H9 (cell line): ENCODE measurements around the gene USP21. TPM values are rescaled to one million over a fixed set of nuclear protein-coding genes. Genes with fewer than 3 reads are reported as not detected.

ENCODE experiments used
- DNase-seq: peaks from one replicate; pipeline ENCODE4 v3.0.0-alpha.2; 2017
- H2AFZ ChIP-seq: one replicate; pipeline ENCODE4 v1.6.1; 2013; ENCODE audit warnings: mild to moderate bottlenecking, low read length, control low read depth, moderate library complexity
- H2AK5ac ChIP-seq: 2 replicates; pipeline ENCODE4 v1.6.1; 2013; ENCODE audit warnings: low read length, control low read depth, mixed read lengths; ENCODE audit not compliant: insufficient read length
- H2BK120ac ChIP-seq: one replicate; pipeline ENCODE4 v1.6.1; 2013; ENCODE audit warnings: low read depth, mild to moderate bottlenecking, low read length, control low read depth, inconsistent platforms; ENCODE audit not compliant: poor library complexity, severe bottlenecking
- H2BK12ac ChIP-seq: 2 replicates; pipeline ENCODE4 v1.6.1; 2013; ENCODE audit warnings: low read length, control low read depth, mixed read lengths, low read depth; ENCODE audit not compliant: insufficient read length
- H2BK15ac ChIP-seq: 2 replicates; pipeline ENCODE4 v1.6.1; 2013; ENCODE audit warnings: low read depth, low read length, control low read depth
- H2BK20ac ChIP-seq: one replicate; pipeline ENCODE4 v1.6.1; 2013; ENCODE audit warnings: low read depth, mild to moderate bottlenecking, low read length, control low read depth, inconsistent platforms; ENCODE audit not compliant: poor library complexity, severe bottlenecking
- H2BK5ac ChIP-seq: 2 replicates; pipeline ENCODE4 v1.6.1; 2013; ENCODE audit warnings: low read length, control low read depth, mixed read lengths; ENCODE audit not compliant: insufficient read length
- H3K14ac ChIP-seq: 2 replicates; pipeline ENCODE4 v1.6.1; 2013; ENCODE audit warnings: low read length, control low read depth; ENCODE audit not compliant: insufficient read depth
- H3K18ac ChIP-seq: 2 replicates; pipeline ENCODE4 v1.6.1; 2013; ENCODE audit warnings: low read depth, mild to moderate bottlenecking, mixed read lengths, low read length, control low read depth; ENCODE audit not compliant: insufficient read length
- H3K23ac ChIP-seq: 2 replicates; pipeline ENCODE4 v1.6.1; 2013; ENCODE audit warnings: low read length, control low read depth, mixed read lengths, low read depth; ENCODE audit not compliant: insufficient read length
- H3K23me2 ChIP-seq: 2 replicates; pipeline ENCODE4 v1.6.1; 2013; ENCODE audit warnings: low read depth, mild to moderate bottlenecking, mixed read lengths, low read length, control low read depth; ENCODE audit not compliant: insufficient read length, poor library complexity, severe bottlenecking
- H3K27ac ChIP-seq: 2 replicates; pipeline ENCODE4 v1.5.1; 2013; ENCODE audit warnings: low read length, control low read depth, mixed read lengths, low read depth; ENCODE audit not compliant: insufficient read length
- H3K27me3 ChIP-seq: 2 replicates; pipeline ENCODE4 v1.6.1; 2013; ENCODE audit warnings: low read length, control low read depth, inconsistent platforms; ENCODE audit not compliant: insufficient read depth
- H3K4ac ChIP-seq: 2 replicates; pipeline ENCODE4 v1.6.1; 2013; ENCODE audit warnings: low read depth, mild to moderate bottlenecking, control low read depth, inconsistent platforms, low read length, moderate library complexity
- H3K4me1 ChIP-seq: 2 replicates; pipeline ENCODE4 v1.6.1; 2013; ENCODE audit warnings: low read length, control low read depth, inconsistent platforms; ENCODE audit not compliant: insufficient read depth
- H3K4me2 ChIP-seq: 2 replicates; pipeline ENCODE4 v1.6.1; 2013; ENCODE audit warnings: low read length, control low read depth, mixed read lengths; ENCODE audit not compliant: insufficient read length, insufficient read depth
- H3K56ac ChIP-seq: 2 replicates; pipeline ENCODE4 v1.6.1; 2013; ENCODE audit warnings: low read depth, mild to moderate bottlenecking, mixed read lengths, low read length, control low read depth; ENCODE audit not compliant: insufficient read length
- H3K79me1 ChIP-seq: 2 replicates; pipeline ENCODE4 v1.6.1; 2013; ENCODE audit warnings: low read depth, mild to moderate bottlenecking, moderate library complexity, low read length, control low read depth, inconsistent platforms; ENCODE audit not compliant: insufficient read depth, poor library complexity, severe bottlenecking
- H3K79me2 ChIP-seq: 2 replicates; pipeline ENCODE4 v1.6.1; 2013; ENCODE audit warnings: low read length, control low read depth, inconsistent platforms; ENCODE audit not compliant: insufficient read depth
- H3K9ac ChIP-seq: 2 replicates; pipeline ENCODE4 v1.6.1; 2013; ENCODE audit warnings: low read length, control low read depth, mixed read lengths; ENCODE audit not compliant: insufficient read length; ENCODE audit errors: extremely low read depth
- H3K9me3 ChIP-seq: one replicate; pipeline ENCODE4 v1.6.1; 2013; ENCODE audit warnings: low read depth, low read length, inconsistent platforms; ENCODE audit not compliant: control insufficient read depth
- H3T11ph ChIP-seq: one replicate; pipeline ENCODE4 v1.6.1; 2013; ENCODE audit warnings: mild to moderate bottlenecking, low read length, control low read depth, inconsistent platforms
- H4K20me1 ChIP-seq: one replicate; pipeline ENCODE4 v1.6.1; 2013; ENCODE audit not compliant: control insufficient read depth, insufficient read length, insufficient read depth
- H4K5ac ChIP-seq: 2 replicates; pipeline ENCODE4 v1.6.1; 2013; ENCODE audit warnings: low read depth, mild to moderate bottlenecking, mixed read lengths, low read length, control low read depth; ENCODE audit not compliant: insufficient read length
- H4K8ac ChIP-seq: replicated peaks from 2 replicates; pipeline ENCODE4 v1.6.1; 2013; ENCODE audit warnings: low read length, control low read depth, mixed read lengths, low read depth; ENCODE audit not compliant: insufficient read length
- H4K91ac ChIP-seq: 2 replicates; pipeline ENCODE4 v1.6.1; 2013; ENCODE audit warnings: low read depth, mild to moderate bottlenecking, moderate library complexity, mixed read lengths, low read length, control low read depth; ENCODE audit not compliant: insufficient read length
- H3K27ac Mint-ChIP-seq, 3 experiments: 2 replicates in 2 of 3; 3 replicates in 1 of 3; pipeline ENCODE4 v1.8.0; 2020 to 2021; ENCODE audit warnings: mixed read lengths in 3 of 3, mild to moderate bottlenecking in 1 of 3, moderate library complexity in 1 of 3
- H3K27me3 Mint-ChIP-seq: 2 replicates; pipeline ENCODE4 v1.8.0; 2021; ENCODE audit warnings: low read depth, mild to moderate bottlenecking, moderate library complexity, mixed read lengths
- H3K36me3 Mint-ChIP-seq, 3 experiments: 2 replicates in 2 of 3; 3 replicates in 1 of 3; pipeline ENCODE4 v1.8.0; 2020 to 2021; ENCODE audit warnings: low read depth in 3 of 3, mixed read lengths in 3 of 3; ENCODE audit not compliant: insufficient read depth in 1 of 3
- H3K4me1 Mint-ChIP-seq, 2 experiments: 2 replicates each; pipeline ENCODE4 v1.8.0; 2020; ENCODE audit warnings: mixed read lengths in 2 of 2
- H3K4me3 Mint-ChIP-seq, 2 experiments: 2 replicates in 1 of 2; 3 replicates in 1 of 2; pipeline ENCODE4 v1.8.0; 2020 to 2021; ENCODE audit warnings: mild to moderate bottlenecking in 2 of 2, mixed read lengths in 2 of 2, moderate library complexity in 1 of 2
- H3K9me3 Mint-ChIP-seq, 2 experiments: 2 replicates in 1 of 2; 3 replicates in 1 of 2; pipeline ENCODE4 v1.8.0; 2020; ENCODE audit warnings: mild to moderate bottlenecking in 2 of 2, mixed read lengths in 2 of 2, moderate library complexity in 1 of 2
- CTCF ChIP-seq: fragments of 200-600 bp; sonication (generic); conservative IDR thresholded peaks from 3 replicates; pipeline ENCODE4 v1.8.0; 2021; ENCODE audit warnings: antibody characterized with exemption, mild to moderate bottlenecking
- WGBS: extraction: QIAGEN DNeasy Blood & Tissue Kit; methylation state at CpG from one replicate; pipeline ENCODE4 v1.1.7; 2013; ENCODE audit warnings: missing lambda C conversion rate, low lambda C conversion rate, mixed read lengths; ENCODE audit not compliant: insufficient read length; ENCODE audit errors: extremely low coverage; 5-methylcytosine and 5-hydroxymethylcytosine counted together
- total RNA-seq: library from RNA; stranded (reverse); gene quantifications from 2 replicates; pipeline ENCODE4 v1.2.1, GENCODE V29; 2021

Gene USP21
- total RNA-seq, 1 experiment from 2014 or later: 17.9 TPM

GRCh38 chr1:161133220-161133740 lies 26.0 kb upstream of the USP21 start:
- Histone ChIP-seq H3K56ac (peak overlapping the region; percentile 18), H2BK20ac (no peak overlapping the region), H3K4me2 (peak overlapping the region; percentile 99), H4K20me1 (no peaks in the 10 kb centered on the region), H3T11ph (no peak overlapping the region), H2BK120ac (no peak overlapping the region), H3K14ac (peak overlapping the region; percentile 59; the same call in 1 of the 2 replicates), H3K23ac (no peak overlapping the region), H2BK15ac (no peak overlapping the region), H2AFZ (peak overlapping the region; percentile 70), H3K4ac (no peak overlapping the region), H3K4me1 (no peaks in the 10 kb centered on the region), H3K18ac (peak overlapping the region; percentile 67), H3K27ac (peak overlapping the region; percentile 92), H4K8ac (no peak overlapping the region), H3K79me2 (peaks cover 6% of the 10 kb centered on the region; the same call in 1 of the 2 replicates), H3K9ac (peak overlapping the region; percentile 82), H3K79me1 (peaks cover 8% of the 10 kb centered on the region), H3K27me3 (no peaks in the 10 kb centered on the region), H4K91ac (no peak overlapping the region), H4K5ac (no peak overlapping the region), H2AK5ac (no peak overlapping the region), H2BK12ac (no peak overlapping the region), H2BK5ac (peak overlapping the region; percentile 20), H3K9me3 (no peaks in the 10 kb centered on the region), H3K23me2 (peaks cover 13% of the 10 kb centered on the region)
- Mint-ChIP-seq H3K27ac (no peak overlapping the region), H3K36me3 (peaks cover 3 to 22% (median 18%) of the 10 kb centered on the region in 3 experiments; a peak in 5 of 7 replicates), H3K9me3 (no peaks in the 10 kb centered on the region; a peak in 1 of 5 replicates), H3K4me1 (peaks cover 18 to 19% of the 10 kb centered on the region in 2 experiments), H3K27me3 (no peaks in the 10 kb centered on the region), H3K4me3 (no peak overlapping the region)
- DNase-seq: no peak
- no peak for TF ChIP-seq CTCF
- no CpG with 5 or more reads among the region's 11 CpGs for WGBS
